GM12892 (cell line): ENCODE measurements around the gene LMX1A.

Experiments used
- POLR2A ChIP-seq: IDR thresholded peaks from 2 replicates; pipeline ENCODE4 v1.6.1; 2011; ENCODE audit warnings: low read depth, low read length, control low read depth
- POLR2AphosphoS5 ChIP-seq: IDR thresholded peaks from 2 replicates; pipeline ENCODE4 v1.6.1; 2011; ENCODE audit warnings: low read depth, low read length, control low read depth
- TAF1 ChIP-seq: IDR thresholded peaks from 2 replicates; pipeline ENCODE4 v1.6.1; 2011; ENCODE audit warnings: low read depth, mild to moderate bottlenecking, control low read depth, low read length, borderline replicate concordance

GRCh38 chr1:165329104-165329503 lies 27.4 kb downstream of the LMX1A start:
- TF ChIP-seq POLR2AphosphoS5 (no peak), TAF1 (no peak), POLR2A (no peak)
